ENCODE results near the gene ALKBH2.

The ALKBH2 gene

DNA sequence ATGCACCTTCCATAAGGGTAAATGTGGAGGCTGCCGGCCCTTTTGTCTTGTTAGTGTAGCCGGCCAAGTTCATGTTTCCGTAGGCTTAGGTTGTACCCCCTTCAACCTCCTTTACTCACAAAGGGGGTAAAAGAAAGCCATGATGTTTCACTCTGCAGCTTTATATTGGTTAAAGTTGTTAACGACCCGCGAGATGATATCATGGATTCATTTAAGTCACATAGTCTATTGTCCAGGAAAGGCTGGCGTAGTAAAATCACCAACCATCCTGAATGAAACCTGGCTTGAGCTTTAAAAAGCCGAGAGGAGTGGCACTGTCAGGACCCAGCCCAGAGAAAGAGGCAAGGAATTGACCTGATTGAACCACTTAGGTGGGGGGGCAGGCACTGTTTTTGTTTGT, 5.4 kb upstream of the ALKBH2 start:
- Mint-ChIP-seq H3K9me3 (ENCODE audit: low read depth) (no peaks in the 10 kb centered on the region), H3K36me3 (peaks cover 8% of the 10 kb centered on the region)

DNA sequence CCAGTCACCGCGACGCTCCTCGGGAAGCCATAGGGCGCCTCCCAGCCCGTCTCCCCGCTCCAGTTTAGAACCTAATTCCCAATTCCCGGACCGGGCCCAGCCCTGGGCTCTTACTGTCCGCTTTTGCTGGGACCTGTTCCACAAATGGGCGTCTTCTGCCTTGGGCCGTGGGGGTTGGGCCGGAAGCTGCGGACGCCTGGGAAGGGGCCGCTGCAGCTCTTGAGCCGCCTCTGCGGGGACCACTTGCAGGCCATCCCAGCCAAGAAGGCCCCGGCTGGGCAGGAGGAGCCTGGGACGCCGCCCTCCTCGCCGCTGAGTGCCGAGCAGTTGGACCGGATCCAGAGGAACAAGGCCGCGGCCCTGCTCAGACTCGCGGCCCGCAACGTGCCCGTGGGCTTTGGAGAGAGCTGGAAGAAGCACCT, 4.9 kb upstream of the ALKBH2 start:
- Mint-ChIP-seq H3K4me1 (ENCODE audit: low read depth) (peaks cover 28% of the 10 kb centered on the region), H3K9me3 (ENCODE audit: low read depth) (no peaks in the 10 kb centered on the region), H3K27ac (peak overlapping the region; percentile 90), H3K36me3 (peaks cover 6% of the 10 kb centered on the region), H3K27me3 (no peaks in the 10 kb centered on the region), H3K4me3 (peak overlapping the region; percentile 89)

More for the DNA sequence above, 5.4 kb upstream of the ALKBH2 start:
- Mint-ChIP-seq H3K27me3 (no peaks in the 10 kb centered on the region), H3K27ac (peak overlapping the region; percentile 90), H3K4me1 (ENCODE audit: low read depth) (peaks cover 24% of the 10 kb centered on the region), H3K4me3 (peak overlapping the region; percentile 89)

- H3K4me3 Mint-ChIP-seq = peak within 1 kb of the TSS; percentile 89
- no peaks in the 10 kb centered on the region for H3K9me3 Mint-ChIP-seq (ENCODE audit: low read depth)
- peak within 1 kb of the TSS; percentile 94 for H3K27ac Mint-ChIP-seq
- no peaks in the 10 kb centered on the region for H3K27me3 Mint-ChIP-seq
- H3K36me3 Mint-ChIP-seq = peaks cover 7% of the 10 kb centered on the region
- peaks cover 34% of the 10 kb centered on the region for H3K4me1 Mint-ChIP-seq (ENCODE audit: low read depth)
Measured at GRCh38 chr12:109097435-109098182, 4.3 kb upstream of the ALKBH2 start, which contains the start of gene UNG. Gene UNG (plus strand): TSS chr12:109097597. CDS start chr12:109097680, 83 bp downstream.

DNA sequence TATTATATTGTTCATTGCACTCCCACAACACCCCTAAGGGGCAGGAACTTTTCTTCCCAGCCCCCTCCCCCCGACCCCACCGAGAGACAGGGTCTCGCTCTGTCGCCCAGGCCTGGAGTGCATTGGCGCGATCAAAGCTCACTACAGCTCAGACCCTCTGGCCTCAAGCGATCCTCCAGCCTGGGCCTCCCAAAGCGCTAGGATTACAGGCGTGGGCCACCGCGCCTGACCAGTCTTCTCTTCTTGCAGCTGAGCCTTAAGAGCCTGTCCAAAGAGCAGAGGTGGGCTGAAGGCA, 3.8 kb upstream of the ALKBH2 start:
- H3K36me3 Mint-ChIP-seq = peaks cover 10% of the 10 kb centered on the region
- H3K27me3 Mint-ChIP-seq = no peaks in the 10 kb centered on the region
- no peak overlapping the region for H3K27ac Mint-ChIP-seq
- peak overlapping the region; percentile 89 for H3K4me3 Mint-ChIP-seq
- H3K4me1 Mint-ChIP-seq (ENCODE audit: low read depth) = peaks cover 39% of the 10 kb centered on the region
- H3K9me3 Mint-ChIP-seq (ENCODE audit: low read depth) = no peaks in the 10 kb centered on the region

DNA sequence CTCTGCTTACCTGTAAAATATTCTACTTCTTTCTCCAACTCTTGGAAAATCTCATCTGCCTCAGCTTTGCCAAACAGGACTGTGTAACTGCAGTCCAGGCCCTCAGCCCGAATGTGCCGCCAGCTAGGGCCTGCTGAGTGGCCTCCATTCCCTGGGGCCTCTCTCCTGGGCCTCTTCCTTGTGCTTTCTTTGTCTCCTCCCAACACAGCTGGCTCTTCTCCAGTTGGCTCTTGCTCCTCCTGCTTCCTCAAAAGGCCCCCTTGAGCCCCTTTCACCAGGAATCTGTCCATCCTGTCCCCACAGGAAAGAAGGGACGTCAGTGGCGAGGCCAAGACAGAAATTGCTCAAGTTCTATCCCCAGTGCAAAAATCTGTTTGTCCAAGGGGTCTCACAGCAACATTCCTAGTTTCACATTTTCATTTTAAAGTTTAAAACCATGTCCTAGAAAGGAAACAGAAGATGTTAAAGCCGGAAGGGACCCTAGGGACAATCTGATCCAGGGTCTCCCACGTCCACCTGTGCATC, 713 bp downstream of the ALKBH2 start:
- Mint-ChIP-seq H3K4me1 (ENCODE audit: low read depth) (peaks cover 32% of the 10 kb centered on the region), H3K27me3 (no peaks in the 10 kb centered on the region), H3K4me3 (peak overlapping the region; percentile 95), H3K36me3 (peaks cover 4% of the 10 kb centered on the region), H3K9me3 (ENCODE audit: low read depth) (no peaks in the 10 kb centered on the region), H3K27ac (peak overlapping the region; percentile 88)

- peaks cover 4% of the 10 kb centered on the region for H3K36me3 Mint-ChIP-seq
- no peaks in the 10 kb centered on the region for H3K27me3 Mint-ChIP-seq
- H3K4me1 Mint-ChIP-seq (ENCODE audit: low read depth) = peaks cover 32% of the 10 kb centered on the region
- no peaks in the 10 kb centered on the region for H3K9me3 Mint-ChIP-seq (ENCODE audit: low read depth)
- H3K27ac Mint-ChIP-seq = peak overlapping the region; percentile 61
- H3K4me3 Mint-ChIP-seq = peak overlapping the region; percentile 13
Measured at GRCh38 chr12:109089683-109090082, 3.6 kb downstream of the ALKBH2 start.

GRCh38 chr12:109088818-109089217, 4.5 kb downstream of the ALKBH2 start:
- H3K4me1 Mint-ChIP-seq (ENCODE audit: low read depth) = peaks cover 31% of the 10 kb centered on the region
- no peaks in the 10 kb centered on the region for H3K9me3 Mint-ChIP-seq (ENCODE audit: low read depth)
- H3K36me3 Mint-ChIP-seq = peaks cover 4% of the 10 kb centered on the region
- H3K4me3 Mint-ChIP-seq = peak overlapping the region; percentile 7
- peak overlapping the region; percentile 61 for H3K27ac Mint-ChIP-seq
- no peaks in the 10 kb centered on the region for H3K27me3 Mint-ChIP-seq

DNA sequence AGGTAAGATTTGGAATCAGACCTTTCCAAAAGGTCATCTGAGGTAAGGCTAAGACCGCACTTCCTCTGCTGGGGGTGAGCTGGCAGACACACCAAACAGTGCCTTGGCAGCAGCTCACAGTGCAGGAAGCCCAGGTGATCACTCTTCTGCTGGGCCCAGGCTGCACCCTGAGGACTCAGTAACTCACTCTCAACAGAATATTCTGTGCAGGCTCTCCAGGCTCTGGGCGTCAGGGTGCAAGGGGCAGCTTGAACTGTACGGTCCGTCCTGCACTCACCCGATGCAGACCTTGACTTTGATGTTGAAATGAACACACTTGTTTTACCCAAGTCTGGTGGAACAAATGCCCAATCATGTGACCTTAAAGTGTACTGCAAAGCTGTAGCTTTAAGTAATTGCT, 6.0 kb downstream of the ALKBH2 start:
- Mint-ChIP-seq H3K9me3 (ENCODE audit: low read depth) (no peaks in the 10 kb centered on the region), H3K4me1 (ENCODE audit: low read depth) (peaks cover 15% of the 10 kb centered on the region), H3K27me3 (no peaks in the 10 kb centered on the region), H3K4me3 (no peak overlapping the region), H3K36me3 (no peaks in the 10 kb centered on the region), H3K27ac (no peak overlapping the region)

DNA sequence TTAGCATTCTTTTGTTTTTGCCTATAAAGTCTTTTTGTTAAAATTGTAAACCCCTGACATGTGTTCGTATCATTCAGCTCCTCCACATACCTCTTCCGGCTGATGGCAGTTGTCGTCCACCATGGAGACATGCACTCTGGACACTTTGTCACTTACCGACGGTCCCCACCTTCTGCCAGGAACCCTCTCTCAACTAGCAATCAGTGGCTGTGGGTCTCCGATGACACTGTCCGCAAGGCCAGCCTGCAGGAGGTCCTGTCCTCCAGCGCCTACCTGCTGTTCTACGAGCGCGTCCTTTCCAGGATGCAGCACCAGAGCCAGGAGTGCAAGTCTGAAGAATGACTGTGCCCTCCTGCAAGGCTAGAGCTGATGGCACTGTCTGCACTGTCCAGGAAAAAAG, 7.7 kb downstream of the ALKBH2 start:
- H3K27me3 Mint-ChIP-seq = no peaks in the 10 kb centered on the region
- H3K4me1 Mint-ChIP-seq (ENCODE audit: low read depth) = peaks cover 4% of the 10 kb centered on the region
- H3K9me3 Mint-ChIP-seq (ENCODE audit: low read depth) = no peaks in the 10 kb centered on the region
- H3K27ac Mint-ChIP-seq = no peak overlapping the region
- no peak overlapping the region for H3K4me3 Mint-ChIP-seq
- H3K36me3 Mint-ChIP-seq = no peaks in the 10 kb centered on the region

GRCh38 chr12:109084425-109084824, 8.8 kb downstream of the ALKBH2 start:
- peaks cover 3% of the 10 kb centered on the region for H3K9me3 Mint-ChIP-seq (ENCODE audit: low read depth)
- H3K4me3 Mint-ChIP-seq = no peak overlapping the region
- H3K36me3 Mint-ChIP-seq = peaks cover 9% of the 10 kb centered on the region
- no peaks in the 10 kb centered on the region for H3K27me3 Mint-ChIP-seq
- H3K4me1 Mint-ChIP-seq (ENCODE audit: low read depth) = no peaks in the 10 kb centered on the region
- H3K27ac Mint-ChIP-seq = no peak overlapping the region

DNA sequence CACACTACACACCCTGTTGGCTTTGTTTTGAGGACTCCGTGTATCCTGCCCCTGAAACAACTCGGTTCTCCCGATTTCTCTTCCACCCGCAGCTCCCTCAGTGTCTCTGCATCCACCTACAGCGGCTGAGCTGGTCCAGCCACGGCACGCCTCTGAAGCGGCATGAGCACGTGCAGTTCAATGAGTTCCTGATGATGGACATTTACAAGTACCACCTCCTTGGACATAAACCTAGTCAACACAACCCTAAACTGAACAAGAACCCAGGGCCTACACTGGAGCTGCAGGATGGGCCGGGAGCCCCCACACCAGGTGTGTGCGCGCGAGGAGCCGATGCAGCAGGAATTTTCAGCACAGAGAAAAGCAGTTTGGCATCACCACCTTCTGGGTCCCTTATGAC, 10.5 kb downstream of the ALKBH2 start:
- no peak overlapping the region for H3K4me3 Mint-ChIP-seq
- no peaks in the 10 kb centered on the region for H3K4me1 Mint-ChIP-seq (ENCODE audit: low read depth)
- no peaks in the 10 kb centered on the region for H3K27me3 Mint-ChIP-seq
- peaks cover 8% of the 10 kb centered on the region for H3K9me3 Mint-ChIP-seq (ENCODE audit: low read depth)
- no peak overlapping the region for H3K27ac Mint-ChIP-seq
- peaks cover 18% of the 10 kb centered on the region for H3K36me3 Mint-ChIP-seq

GRCh38 chr12:109074866-109075265, 18.4 kb downstream of the ALKBH2 start:
- Mint-ChIP-seq H3K27me3 (no peaks in the 10 kb centered on the region), H3K36me3 (peaks cover 39% of the 10 kb centered on the region), H3K27ac (no peak overlapping the region), H3K4me3 (no peak overlapping the region), H3K9me3 (ENCODE audit: low read depth) (peaks cover 13% of the 10 kb centered on the region), H3K4me1 (ENCODE audit: low read depth) (no peaks in the 10 kb centered on the region)

- Mint-ChIP-seq H3K9me3 (ENCODE audit: low read depth) (peaks cover under 1% of the 10 kb centered on the region), H3K4me3 (no peak overlapping the region), H3K4me1 (ENCODE audit: low read depth) (no peaks in the 10 kb centered on the region), H3K36me3 (peaks cover 16% of the 10 kb centered on the region), H3K27me3 (no peaks in the 10 kb centered on the region), H3K27ac (no peak overlapping the region)
Measured at GRCh38 chr12:109069307-109070271, 23.7 kb downstream of the ALKBH2 start.

- Mint-ChIP-seq H3K9me3 (ENCODE audit: low read depth) (no peaks in the 10 kb centered on the region), H3K4me1 (ENCODE audit: low read depth) (no peaks in the 10 kb centered on the region)
Measured at GRCh38 chr12:109065853-109066193, 27.4 kb downstream of the ALKBH2 start.

More at GRCh38 chr12:109065853-109066193, 27.4 kb downstream of the ALKBH2 start:
- no peak overlapping the region for H3K27ac Mint-ChIP-seq
- peaks cover 8% of the 10 kb centered on the region for H3K36me3 Mint-ChIP-seq
- no peaks in the 10 kb centered on the region for H3K27me3 Mint-ChIP-seq
- no peak overlapping the region for H3K4me3 Mint-ChIP-seq

Measured in activated naive CD8-positive, alpha-beta T cell (primary cell).